Measurements from ENCODE around the gene CENPX.

CENPX gene

GRCh38 chr17:82055023-82055964 lies 32.6 kb upstream of the CENPX start:
- DNase-seq = no peak

GRCh38 chr17:82054351-82055022 lies 31.8 kb upstream of the CENPX start:
- no peak for DNase-seq

GRCh38 chr17:82053556-82054263 lies 31.0 kb upstream of the CENPX start:
- no peak for DNase-seq

- DNase-seq = no peak
Observed at GRCh38 chr17:82053130-82053529, 30.5 kb upstream of the CENPX start.

GRCh38 chr17:82052638-82053059 lies 30.0 kb upstream of the CENPX start:
- no peak for DNase-seq

GRCh38 chr17:82051776-82052637 lies 29.3 kb upstream of the CENPX start, which contains the start of the genes GPS1 and RFNG:
TSS of gene GPS1 (plus strand) at chr17:82051898. CDS start at chr17:82051932, 34 bp downstream.
TSS of gene RFNG (minus strand) at chr17:82051811. CDS start at chr17:82051766, 45 bp downstream.
- DNase-seq = peak; percentile 87

GRCh38 chr17:82050761-82051641 lies 28.3 kb upstream of the CENPX start:
- no peak for DNase-seq

- no peak for DNase-seq
Observed at GRCh38 chr17:82050152-82050760, 27.6 kb upstream of the CENPX start.

GRCh38 chr17:82049521-82049971 lies 26.9 kb upstream of the CENPX start:
- no peak for DNase-seq

GRCh38 chr17:82049106-82049505 lies 26.4 kb upstream of the CENPX start:
- DNase-seq = no peak

- no peak for DNase-seq
Observed at GRCh38 chr17:82048571-82048971, 25.9 kb upstream of the CENPX start.

- no peak for DNase-seq
Observed at GRCh38 chr17:82047914-82048570, 25.4 kb upstream of the CENPX start.

GRCh38 chr17:82047379-82047778 lies 24.7 kb upstream of the CENPX start:
- no peak for DNase-seq

- no peak for DNase-seq
Observed at GRCh38 chr17:82046903-82047302, 24.2 kb upstream of the CENPX start.

GRCh38 chr17:82045936-82046484 lies 23.3 kb upstream of the CENPX start:
- no peak for DNase-seq

- no peak for DNase-seq
Observed at GRCh38 chr17:82043507-82043906, 20.8 kb upstream of the CENPX start.

- DNase-seq = no peak
Observed at GRCh38 chr17:82042649-82043048, 20.0 kb upstream of the CENPX start.

- DNase-seq = no peak
Observed at GRCh38 chr17:82041144-82041814, 18.6 kb upstream of the CENPX start.

GRCh38 chr17:82039695-82040299 lies 17.1 kb upstream of the CENPX start:
- DNase-seq = no peak
